ENCODE data around the gene BCR. TPM values are rescaled to one million over a fixed set of nuclear protein-coding genes. Genes with fewer than 3 reads are reported as not detected.
A peak's percentile ranks its signal among the peaks of the same experiment; 100 is the strongest.

BCR gene
- total RNA-seq, 1 donor from 2014 or later: 18.1 TPM

DNA sequence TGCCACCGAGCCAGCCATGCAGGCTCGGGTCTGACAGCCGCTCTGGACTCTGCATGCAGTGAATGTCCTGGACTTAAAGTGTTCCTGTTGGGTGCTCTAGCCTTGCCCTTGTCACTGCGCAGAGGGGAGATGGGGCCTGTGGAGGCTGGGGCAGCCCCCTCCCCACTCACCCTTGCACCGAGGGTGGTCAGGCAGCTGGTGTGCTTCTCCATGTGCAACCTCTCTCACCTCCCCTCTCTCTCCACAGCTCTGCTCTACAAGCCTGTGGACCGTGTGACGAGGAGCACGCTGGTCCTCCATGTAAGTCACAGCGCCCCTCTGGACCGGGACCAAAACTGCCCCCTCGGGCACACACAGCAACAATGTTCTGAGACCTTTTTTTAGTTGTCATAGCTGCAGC, 92.5 kb downstream of the BCR start:
- DNase-seq (ENCODE audit: low read depth): no peak

DNA sequence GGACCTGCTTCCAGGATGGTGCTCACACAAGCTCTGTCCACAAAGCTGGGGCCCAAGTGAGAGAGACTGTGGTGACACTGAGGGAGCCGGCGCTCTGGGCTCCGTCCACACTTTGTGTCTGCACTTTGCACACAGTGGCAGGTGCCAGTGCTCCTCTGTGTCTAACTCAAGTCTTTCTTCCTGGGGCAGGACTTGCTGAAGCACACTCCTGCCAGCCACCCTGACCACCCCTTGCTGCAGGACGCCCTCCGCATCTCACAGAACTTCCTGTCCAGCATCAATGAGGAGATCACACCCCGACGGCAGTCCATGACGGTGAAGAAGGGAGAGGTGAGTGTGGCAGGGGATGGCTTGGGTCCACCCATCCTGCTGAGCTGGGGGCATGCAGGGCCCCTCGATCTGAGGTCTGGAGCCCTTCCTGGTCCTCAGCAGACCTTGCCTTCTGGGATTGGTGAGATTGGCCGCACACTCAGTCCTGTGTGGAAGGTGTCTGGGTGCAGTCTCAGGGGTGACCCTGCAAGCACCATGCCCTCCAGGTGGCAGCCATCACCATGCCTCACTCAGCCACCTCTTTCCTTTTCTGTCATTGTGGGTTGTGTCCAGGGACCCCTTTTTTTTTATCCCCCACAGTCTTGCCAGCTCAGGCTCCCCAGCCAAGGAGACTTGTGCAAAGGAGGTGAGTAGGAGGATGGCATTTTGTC, 93.3 kb downstream of the BCR start:
- no peak for DNase-seq (ENCODE audit: low read depth)

DNA sequence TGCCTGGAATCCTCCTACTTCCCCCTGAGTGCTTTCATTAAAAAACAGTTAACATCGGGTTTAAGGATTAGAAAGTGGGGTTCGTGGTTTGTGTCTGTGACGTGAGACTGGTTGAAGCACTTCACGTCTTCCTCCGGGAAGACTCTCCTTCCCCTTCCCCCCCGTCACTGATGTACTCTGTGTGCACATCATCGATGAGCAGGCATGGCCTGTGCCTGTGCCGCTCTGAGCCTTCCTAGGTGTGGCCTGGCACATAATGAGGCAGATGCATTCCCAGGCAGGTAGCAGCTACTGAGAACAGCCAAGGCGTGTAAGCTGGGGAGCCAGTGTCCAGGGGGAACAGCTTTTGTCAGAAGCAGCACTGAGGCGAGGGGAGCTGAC, 93.8 kb downstream of the BCR start:
- no peak for DNase-seq (ENCODE audit: low read depth)

DNA sequence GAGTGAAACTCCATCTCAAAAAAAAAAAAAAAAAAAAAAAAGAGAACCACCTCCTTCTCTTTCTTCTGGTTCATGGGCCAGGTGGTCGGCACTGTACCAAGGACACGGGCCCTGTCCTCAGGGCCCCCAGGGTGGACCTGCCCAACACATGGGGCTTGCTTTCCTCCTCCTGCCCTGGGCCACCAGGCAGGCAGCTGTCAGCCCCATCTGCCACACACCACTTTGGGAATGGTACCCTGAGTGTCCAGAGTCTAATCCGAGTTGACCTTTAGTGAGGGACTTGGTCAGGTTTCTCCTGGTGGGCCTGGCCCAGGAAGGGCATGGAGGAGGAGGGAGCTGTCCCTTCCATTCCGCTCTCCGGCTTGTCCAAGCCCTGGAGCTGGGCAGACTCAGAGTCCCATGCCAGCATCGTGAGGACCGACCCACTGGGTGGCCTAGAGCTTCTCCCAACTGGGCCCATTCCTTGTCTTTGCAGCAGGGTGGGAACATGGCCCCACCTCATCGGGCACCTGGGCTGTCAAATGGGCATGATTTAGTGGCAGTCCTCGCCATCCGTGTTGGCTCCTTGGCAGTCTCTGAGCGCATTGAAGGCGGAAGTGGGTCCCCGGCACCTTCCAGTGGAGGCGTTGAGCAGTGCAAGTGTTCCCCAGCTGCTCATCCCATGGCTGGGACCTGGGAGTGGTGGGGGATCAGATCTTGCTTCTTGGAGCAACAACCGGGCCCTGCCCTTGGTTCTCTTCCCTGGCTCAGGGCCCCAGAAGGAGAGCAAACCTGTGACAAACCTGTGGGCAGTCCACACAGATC, 94.8 kb downstream of the BCR start:
- DNase-seq (ENCODE audit: low read depth): no peak

DNA sequence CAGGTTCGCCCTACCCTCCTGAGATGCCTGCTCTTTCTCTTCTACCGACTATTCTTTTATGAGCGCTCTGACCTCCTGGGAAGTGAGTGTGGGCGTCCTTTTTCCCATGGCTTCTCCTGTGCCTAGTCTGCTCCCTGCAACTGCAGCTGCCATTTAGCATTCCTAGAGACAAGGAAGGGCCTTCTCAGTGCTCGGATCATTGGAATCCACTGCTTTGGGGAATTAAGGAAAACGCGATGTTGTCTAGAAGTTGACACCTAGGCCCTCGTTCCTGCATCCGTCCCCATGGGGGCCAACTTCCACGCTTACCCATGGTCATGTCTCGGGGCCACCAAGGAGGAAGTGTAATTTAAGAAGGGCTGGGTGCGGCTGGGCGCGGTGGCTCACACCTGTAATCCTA, 95.4 kb downstream of the BCR start:
- no peak for DNase-seq (ENCODE audit: low read depth)

DNA sequence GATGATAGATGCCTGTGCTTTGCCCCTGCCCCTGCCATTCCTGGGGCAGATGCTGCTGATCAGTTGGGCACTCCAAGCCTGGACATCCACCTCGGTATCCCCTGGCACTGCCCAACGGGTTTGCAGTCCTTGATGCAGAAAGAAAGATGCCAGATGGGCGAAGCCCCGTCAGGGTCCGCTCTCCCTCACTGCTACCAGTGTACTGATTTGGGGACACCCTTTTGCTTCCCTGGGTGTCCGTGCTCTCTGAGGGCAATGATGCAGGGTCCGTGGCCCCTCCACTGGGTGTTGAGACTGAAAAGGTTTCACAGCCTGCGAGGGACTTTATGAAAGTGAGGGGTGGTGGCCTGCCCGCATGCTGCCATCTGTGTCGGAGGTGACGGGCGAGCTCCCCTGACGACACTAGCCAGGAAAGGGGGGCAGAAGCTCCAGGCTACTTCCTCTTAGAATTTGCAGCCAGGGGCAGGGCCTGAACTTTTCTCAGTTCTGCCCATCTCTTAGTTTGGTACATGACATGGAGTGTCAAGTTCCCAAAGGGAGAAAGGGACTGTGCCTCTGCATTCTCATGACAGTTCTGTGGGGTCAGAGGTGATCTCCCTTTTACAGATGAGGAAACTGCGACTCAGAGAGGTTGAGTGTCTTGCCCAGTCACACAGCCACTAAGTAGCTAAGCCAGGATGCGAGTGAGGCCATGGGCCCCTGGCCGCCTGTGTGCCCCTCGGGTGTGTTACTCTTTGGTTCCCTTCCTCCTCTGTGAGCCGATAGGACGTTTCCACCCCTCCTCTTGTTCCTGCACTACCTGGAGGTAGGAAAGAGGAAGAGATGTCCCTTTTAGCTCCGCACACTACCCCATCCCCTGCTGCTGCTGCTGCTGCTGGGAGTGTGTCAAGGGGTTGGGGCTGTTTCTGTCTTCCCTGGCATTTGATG, 96.6 kb downstream of the BCR start:
- no peak for DNase-seq (ENCODE audit: low read depth)

DNA sequence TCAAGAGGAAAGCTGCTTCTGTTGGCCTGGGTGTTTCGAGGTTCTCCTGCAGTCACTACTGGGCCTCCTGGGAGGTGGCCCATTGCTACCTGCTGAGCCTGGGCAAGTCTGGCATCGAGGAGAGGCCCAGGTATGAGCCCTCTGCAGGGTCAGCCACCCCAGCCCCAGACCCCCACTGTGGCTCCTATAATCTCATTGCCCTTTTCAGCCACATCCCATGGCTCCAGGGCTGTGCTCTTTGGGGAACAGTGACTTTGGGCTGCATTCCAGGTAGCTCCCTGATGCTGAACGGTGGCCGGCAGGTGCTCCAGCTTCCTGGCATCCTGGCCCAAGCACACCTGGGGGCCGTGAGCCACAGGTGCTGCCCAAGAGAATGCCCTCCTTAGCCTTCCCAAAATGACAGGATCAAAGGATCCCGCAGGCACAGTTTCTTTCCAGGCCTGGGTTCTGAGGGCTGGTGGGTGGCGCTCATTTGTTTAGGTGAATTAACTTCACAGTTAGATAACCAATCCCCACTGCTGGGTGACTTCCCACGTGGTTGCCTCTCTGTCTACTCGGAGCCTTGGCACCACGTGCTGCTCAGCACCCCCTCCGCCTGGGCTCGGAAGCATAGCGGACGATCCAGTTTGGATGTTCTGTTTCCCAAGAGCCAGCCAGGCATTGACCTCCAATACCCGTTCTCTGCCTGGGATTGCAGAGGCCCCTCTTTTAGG, 97.4 kb downstream of the BCR start:
- DNase-seq (ENCODE audit: low read depth): no peak

DNA sequence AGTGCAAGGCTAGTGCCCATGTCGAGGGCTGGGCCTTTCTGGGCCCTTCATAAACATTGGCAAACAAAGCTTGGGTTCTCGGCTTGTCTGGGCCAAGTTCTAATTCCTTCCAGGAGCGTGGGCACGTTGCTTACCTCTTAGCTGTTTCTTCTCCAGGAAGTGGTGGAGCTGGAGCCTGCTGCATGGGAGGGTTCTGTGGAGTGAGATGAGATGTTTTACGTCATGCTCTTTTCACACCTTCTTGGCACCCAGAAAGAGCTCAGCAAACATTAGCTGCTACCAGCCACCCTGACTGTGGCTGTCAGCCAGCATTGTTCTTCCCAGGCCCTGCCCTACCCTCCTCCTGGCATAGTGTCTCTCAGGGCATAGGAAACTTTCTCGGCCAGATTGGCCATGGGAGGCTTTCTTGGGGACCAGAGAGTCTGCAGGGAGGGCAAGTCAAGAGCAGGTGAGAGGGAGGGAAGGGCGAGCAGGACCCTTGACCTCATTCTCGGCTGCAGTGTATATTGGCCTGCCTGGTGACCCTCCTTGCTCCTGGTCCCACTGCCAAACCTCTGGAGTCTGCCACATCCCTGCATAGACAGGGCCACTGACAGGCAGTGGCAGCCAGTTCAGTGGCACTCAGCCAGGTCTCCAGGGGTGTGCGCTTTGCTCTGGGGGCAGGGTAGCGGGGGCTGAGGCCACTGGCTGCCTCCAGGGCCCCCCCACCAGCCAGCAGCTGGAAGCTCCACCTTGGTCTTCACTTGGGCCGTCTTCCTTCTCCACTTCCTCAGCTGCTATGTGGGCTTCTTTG, 98.8 kb downstream of the BCR start:
- DNase-seq (ENCODE audit: low read depth): no peak

DNA sequence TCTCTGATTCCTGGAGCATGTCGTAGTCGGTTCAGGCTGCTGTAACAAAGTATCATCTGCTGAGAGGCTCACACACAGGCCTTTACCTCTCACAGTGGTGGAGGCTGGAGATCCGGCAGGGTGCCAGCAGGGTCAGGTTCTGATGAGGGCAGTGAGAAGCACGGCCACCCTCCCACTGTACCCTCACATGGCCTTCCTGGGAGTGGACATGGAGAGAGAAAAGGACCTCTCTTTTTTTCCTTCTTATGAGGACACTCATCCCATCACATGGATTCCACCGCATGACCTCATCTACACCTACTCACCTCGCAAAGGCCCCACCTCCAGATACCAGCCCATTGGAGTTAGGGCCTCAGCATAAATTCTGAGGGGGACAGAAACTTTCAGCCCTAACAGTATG, 99.5 kb downstream of the BCR start:
- no peak for DNase-seq (ENCODE audit: low read depth)

DNA sequence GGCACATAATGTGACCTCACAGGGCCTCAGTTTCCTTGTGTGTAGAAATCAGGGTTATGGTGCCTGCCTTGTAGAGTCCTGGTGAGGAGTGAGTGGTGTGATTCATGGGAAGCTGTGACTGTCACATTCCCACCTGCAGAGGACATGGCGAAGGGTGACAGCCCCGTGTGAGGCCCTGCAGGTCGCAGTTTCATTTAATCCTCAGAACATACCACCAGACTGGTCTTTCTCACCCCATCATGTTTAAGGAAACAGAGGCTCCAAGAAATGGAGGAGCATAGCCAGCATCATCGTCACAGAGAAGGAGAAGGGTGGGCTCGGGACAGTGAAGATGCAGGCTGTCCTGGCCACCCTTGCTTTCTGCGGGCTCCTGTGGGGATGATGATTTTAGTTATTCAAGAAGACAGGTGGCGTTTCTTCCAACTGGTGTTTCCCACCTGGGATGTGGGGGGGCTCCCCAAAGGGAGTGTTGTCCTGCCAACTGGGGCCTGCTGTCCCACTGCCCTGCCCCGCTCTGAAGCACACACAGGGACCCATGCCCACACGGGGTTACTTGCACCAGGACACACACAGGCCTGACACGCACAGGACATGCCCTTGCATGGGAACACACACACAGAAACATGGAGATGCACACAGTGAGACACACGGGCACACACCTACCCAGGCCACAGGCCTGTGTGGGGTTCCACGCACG, 100.2 kb downstream of the BCR start:
- no peak for DNase-seq (ENCODE audit: low read depth)

DNA sequence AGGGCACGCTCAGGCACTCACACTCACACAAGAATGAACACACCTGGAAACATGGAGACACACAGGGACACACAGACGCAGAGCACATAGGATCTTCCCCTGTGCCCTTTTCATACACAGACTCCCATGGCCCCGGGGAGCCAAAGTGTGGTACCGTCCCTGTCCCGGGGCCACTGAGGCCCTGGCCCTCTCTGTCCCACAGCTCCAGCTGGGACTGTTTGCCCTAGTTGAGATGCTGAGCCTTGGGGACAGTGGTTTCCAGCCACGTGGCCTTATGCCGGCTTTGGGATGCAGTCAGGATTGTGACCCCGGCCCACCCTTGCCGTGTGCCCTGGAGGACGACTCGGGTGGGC, 100.7 kb downstream of the BCR start:
- no peak for DNase-seq (ENCODE audit: low read depth)

DNA sequence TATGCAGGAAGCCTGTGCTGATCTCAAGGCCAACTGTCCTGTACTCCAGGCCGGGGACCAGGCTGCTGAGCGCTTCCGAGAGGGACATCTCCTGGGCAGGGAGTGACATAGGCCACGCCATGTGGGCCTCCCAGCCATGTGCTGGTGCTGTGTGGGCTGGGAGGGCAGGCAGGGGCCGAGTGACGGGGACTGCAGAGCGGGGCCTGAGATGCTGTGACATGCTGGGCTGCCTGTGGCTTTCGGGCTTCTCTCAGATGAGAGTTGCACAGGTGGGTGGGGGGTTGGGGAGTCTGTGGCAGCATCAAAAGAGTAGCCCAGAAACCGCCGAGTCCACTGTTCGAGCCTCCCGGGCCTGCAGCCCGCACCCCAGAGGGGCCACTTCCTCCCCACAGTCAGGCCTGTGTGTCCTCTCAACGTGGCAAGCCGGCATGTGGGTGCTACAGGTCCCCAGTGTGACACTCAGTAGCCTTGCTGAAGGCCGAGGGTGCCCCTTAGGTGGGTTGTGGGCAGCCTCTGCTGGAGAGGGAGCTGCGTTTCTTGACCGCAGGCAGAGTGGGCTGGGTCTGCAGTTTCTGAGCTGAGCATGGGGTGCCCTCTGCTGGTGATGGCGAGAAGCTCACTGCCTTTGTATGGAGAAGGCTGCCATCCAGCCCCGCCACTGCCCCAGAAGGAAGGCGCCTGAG, 101.2 kb downstream of the BCR start:
- peak; percentile 80 for DNase-seq (ENCODE audit: low read depth)

DNA sequence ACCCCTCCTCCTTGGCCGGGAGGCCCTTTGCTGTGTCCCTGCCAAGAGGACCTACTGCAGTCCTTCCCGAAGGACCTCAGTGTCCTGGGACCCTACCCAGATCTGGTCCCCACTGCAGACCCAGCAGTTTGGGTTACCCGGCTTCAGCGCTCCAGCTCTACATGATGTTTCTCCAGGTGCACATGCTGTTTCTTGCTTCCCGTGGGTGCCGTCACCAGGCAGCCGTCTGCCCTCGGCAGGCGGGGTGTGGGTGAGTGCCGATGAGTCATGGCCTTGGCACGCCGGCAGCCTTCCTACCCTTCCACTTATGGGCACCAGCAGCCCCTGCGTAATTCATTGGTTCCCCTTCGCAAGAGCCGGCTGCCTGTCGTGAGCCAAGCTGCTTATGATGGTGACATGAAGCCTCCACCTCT, 101.8 kb downstream of the BCR start:
- DNase-seq (ENCODE audit: low read depth): peak; percentile 83

DNA sequence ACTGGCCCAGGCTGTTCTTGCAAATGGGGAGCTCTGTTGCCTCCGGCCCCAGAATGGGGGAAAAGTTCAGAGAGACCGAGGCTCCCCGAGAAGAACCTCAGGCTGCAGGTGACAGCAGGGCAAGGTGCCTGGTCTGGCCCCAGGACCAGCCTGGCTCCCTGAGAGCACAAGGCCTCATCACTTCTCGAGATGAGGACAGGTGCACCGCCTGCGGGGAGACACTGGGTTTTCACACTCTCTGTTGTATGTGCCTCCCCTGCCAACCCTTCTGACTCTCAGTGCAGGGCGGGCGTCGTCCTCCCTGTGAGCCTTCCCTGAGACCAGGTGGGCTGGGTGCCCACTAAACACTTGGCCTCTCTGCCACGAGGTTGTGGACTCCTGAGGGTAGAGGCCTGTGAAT, 102.2 kb downstream of the BCR start:
- DNase-seq (ENCODE audit: low read depth): peak; percentile 9

DNA sequence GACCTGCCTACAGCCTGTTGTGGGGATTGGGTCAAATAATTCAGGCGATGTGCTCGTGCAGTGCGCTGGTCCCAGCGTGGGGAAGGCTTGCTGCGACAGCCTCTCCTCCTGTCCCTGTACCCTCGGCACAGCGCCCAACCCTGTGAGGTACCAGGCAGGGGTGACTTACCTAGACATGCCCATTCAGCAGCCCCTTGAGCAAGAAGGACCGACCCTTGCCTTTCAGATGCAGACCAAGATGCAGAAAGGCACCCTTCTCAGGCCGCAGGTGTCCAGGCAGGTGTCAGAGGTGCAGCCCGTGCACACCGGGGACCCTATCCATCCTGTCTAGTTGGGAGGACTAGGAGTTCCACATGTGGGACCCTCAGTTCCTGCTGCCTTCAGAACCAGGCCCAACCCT, 102.7 kb downstream of the BCR start:
- DNase-seq (ENCODE audit: low read depth): no peak

DNA sequence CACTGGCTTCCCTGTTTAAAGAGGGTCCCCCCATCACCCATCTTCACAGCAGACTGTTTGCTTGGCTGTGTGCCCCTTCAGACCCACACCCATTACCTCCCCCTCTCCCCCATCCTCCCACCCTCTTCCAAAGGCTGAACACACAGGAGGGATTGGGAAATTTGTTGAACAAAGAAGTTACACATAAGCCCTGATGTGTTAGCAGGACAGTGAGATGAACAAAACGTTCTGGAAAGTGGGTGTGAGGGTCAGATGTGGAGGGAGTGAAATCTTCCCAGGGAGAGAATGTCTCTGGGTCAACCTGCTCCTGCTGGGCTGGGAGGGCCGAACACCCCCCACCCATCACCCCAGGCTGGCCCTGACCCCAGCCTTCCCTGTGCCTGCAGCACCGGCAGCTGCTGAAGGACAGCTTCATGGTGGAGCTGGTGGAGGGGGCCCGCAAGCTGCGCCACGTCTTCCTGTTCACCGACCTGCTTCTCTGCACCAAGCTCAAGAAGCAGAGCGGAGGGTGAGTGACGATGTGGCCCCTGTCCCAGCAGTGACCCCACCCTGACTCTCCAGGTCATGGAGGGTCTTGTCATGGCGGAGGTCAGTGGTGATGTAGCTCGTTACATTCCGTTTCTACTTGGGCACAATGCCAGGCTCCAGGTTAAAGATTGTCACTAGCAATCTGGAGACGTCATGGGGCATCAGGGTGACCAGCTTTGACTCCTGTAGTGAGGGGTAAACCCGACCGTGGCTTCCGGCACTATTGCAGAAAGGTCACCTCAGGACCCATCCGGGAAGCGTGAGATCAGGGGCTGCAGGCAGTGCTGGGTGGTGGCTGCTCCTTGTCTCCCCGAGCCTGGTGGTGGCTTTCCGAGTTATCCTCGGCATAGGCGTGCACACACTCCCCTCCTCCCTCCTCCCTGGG, 103.5 kb downstream of the BCR start:
- DNase-seq (ENCODE audit: low read depth): no peak

DNA sequence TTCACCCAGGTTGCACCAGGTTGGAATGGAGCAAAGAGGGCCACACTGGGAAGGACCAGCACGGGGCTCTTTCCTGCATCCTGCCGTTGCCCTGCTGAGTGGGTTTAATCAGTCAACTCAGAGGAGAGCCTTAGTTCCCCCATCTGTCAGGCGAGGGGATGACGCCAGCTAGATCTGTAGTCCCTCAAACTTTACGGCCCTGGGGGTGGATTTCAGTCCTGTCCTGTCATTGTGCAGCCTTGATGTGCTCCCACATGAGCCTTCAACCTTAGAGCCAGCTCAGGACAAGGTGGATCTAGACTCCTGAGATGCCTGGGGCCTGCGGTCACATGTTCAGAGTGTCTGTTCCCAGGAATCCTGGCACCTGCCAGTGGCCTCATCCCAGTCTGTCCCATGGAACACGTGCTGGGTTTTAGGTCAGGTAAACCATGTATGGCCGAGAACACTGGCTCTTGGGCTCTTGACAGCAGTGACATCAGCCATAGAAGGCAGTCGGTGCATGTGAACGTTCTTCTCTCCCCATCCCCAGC, 104.3 kb downstream of the BCR start:
- DNase-seq (ENCODE audit: low read depth): no peak

DNA sequence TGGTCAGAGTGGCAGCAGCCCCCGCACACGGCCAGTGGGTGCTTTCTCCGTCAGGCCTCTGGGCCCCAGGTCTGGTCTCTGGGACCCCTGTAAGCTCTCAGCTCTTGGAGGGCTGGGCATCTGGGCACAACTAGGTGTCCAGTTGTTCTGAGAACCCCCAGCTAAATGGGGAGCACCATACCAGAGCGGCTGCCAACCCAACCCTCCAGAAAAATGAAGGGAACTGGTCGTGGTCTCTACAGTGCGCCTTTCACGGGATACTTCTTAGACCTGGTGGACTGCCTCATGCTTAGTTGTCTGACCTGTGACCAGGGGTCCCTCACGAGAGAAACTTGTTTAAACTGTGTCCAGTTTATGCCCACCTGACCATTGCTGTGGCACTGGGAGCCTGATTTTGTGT, 104.9 kb downstream of the BCR start:
- no peak for DNase-seq (ENCODE audit: low read depth)

All from myocyte (in vitro differentiated cells).